Lung (tissue), 12 donors: ENCODE results near the gene YBX2. TPM values are rescaled to one million over a fixed set of nuclear protein-coding genes. Genes with fewer than 3 reads are reported as not detected.

Experiments
- ATAC-seq: fragments of 200-7000 bp; cut with Tn5 transposase; one replicate; pipeline ENCODE4 v1.9.1; 2020; ENCODE audit warnings: moderate number of reproducible peaks; ENCODE audit not compliant: insufficient read depth, low FRiP score
- DNase-seq, 3 donors: peaks; one replicate each; pipeline ENCODE4 v3.0.0-alpha.2; 2013 to 2017
- H3K27ac ChIP-seq, 2 donors: one replicate each; pipeline ENCODE4 v1.5.1; 2013; ENCODE audit warnings: mild to moderate bottlenecking in 2 of 2, moderate library complexity in 2 of 2, control low read depth in 1 of 2, inconsistent platforms in 1 of 2, low read depth in 1 of 2, low read length in 1 of 2
- H3K27me3 ChIP-seq, 3 donors: one replicate each; pipeline ENCODE4 v1.5.1; 2013; ENCODE audit warnings: low read length in 2 of 3; ENCODE audit not compliant: control insufficient read depth in 3 of 3, insufficient read depth in 3 of 3
- H3K36me3 ChIP-seq, 4 donors: one replicate each; pipeline ENCODE4 v1.5.1; 2013; ENCODE audit warnings: low read length in 4 of 4, mild to moderate bottlenecking in 1 of 4, moderate library complexity in 1 of 4; ENCODE audit not compliant: control insufficient read depth in 4 of 4, insufficient read depth in 4 of 4
- H3K4me1 ChIP-seq, 5 donors: one replicate each; pipeline ENCODE4 v1.5.1; 2013; ENCODE audit warnings: low read length in 5 of 5, mild to moderate bottlenecking in 2 of 5, moderate library complexity in 1 of 5; ENCODE audit not compliant: control insufficient read depth in 5 of 5, insufficient read depth in 5 of 5
- H3K4me3 ChIP-seq: one replicate; pipeline ENCODE4 v1.5.1; 2013; ENCODE audit warnings: mild to moderate bottlenecking, control low read depth, moderate library complexity
- H3K9ac ChIP-seq, 2 donors: one replicate each; pipeline ENCODE4 v1.5.1; 2013; ENCODE audit warnings: low read length in 2 of 2, control low read depth in 1 of 2; ENCODE audit not compliant: insufficient read depth in 1 of 2
- H3K9me3 ChIP-seq, 4 donors: one replicate each; pipeline ENCODE4 v1.5.1; 2013; ENCODE audit warnings: low read length in 3 of 4, mild to moderate bottlenecking in 1 of 4, moderate library complexity in 1 of 4; ENCODE audit not compliant: control insufficient read depth in 4 of 4, insufficient read depth in 3 of 4
- CTCF ChIP-seq: IDR thresholded peaks from 2 replicates; pipeline ENCODE4 v1.5.1; 2012; ENCODE audit warnings: mild to moderate bottlenecking; ENCODE audit errors: control extremely low read depth, extremely low read depth
- WGBS, 2 donors: extraction: QIAGEN DNeasy Blood & Tissue Kit; methylation state at CpG; one replicate each; pipeline ENCODE4 v1.1.7; 2013; 5-methylcytosine and 5-hydroxymethylcytosine counted together
- polyA plus RNA-seq, 2 donors: library from polyadenylated mRNA; stranded (reverse); fragments of 200-250 nt; gene quantifications; one replicate each; pipeline ENCODE4 v1.2.1, GENCODE V29; 2013
- total RNA-seq, 2 donors: library from RNA; depleted of rRNA in 1 of 2; stranded (reverse); fragments of >200 nt in 1 of 2; gene quantifications; one replicate each; pipeline ENCODE4 v1.2.1, GENCODE V29; 2014 to 2021
- donor health status: control.
- donor health status: control.
- donor health status: Bipolar disorder and iron deficiency.
- donor health status: healthy.
- donor health status: DM: yes; HTN: yes; CAD: no.

Gene YBX2
- total and polyA plus RNA-seq, 4 donors, result 0.03 to 0.57 (median 0.40) TPM

GRCh38 chr17:7283471-7284216, 10.8 kb downstream of the YBX2 start:
- no peak for TF ChIP-seq CTCF
- peak overlapping the region in 1 of 2 donors; percentile 85 for H3K27ac ChIP-seq
- no peak overlapping the region for H3K9ac ChIP-seq
- H3K9me3 ChIP-seq, result no peaks in the 10 kb centered on the region
- H3K36me3 ChIP-seq, result no peaks in the 10 kb centered on the region
- 80 to 88% methylated on average over 18 of the region's 18 CpGs for WGBS, 2 donors
- no peak overlapping the region for H3K4me3 ChIP-seq
- DNase-seq, result no peak
- peaks cover 0 to 21% (median 4%) of the 10 kb centered on the region in 5 donors for H3K4me1 ChIP-seq
- peaks cover 0 to 8% (median 0%) of the 10 kb centered on the region in 3 donors for H3K27me3 ChIP-seq
- ATAC-seq, result no peak

GRCh38 chr17:7282752-7283321, 11.6 kb downstream of the YBX2 start:
- Histone ChIP-seq H3K4me1 (peaks cover 0 to 21% (median 4%) of the 10 kb centered on the region in 5 donors), H3K9ac (no peak overlapping the region), H3K27me3 (peaks cover 0 to 8% (median 0%) of the 10 kb centered on the region in 3 donors), H3K36me3 (no peaks in the 10 kb centered on the region), H3K27ac (peak overlapping the region in 1 of 2 donors; percentile 85), H3K4me3 (no peak overlapping the region), H3K9me3 (no peaks in the 10 kb centered on the region)
- no peak for TF ChIP-seq CTCF
- no peak for ATAC-seq
- DNase-seq, result no peak
- WGBS, 2 donors, result 58 to 59% methylated on average over 6 of the region's 6 CpGs

- WGBS, 2 donors, result 1 to 4% methylated on average over 35 to 43 of the region's 43 CpGs
- ATAC-seq (no peak), DNase-seq (peak in 2 of 3 donors; percentile 51 to 53)
- Histone ChIP-seq H3K4me3 (peak overlapping the region; percentile 25), H3K4me1 (peaks cover 0 to 21% (median 4%) of the 10 kb centered on the region in 5 donors), H3K36me3 (no peaks in the 10 kb centered on the region), H3K27ac (peak overlapping the region in 1 of 2 donors; percentile 85), H3K9ac (no peak overlapping the region), H3K9me3 (no peaks in the 10 kb centered on the region), H3K27me3 (peaks cover 0 to 8% (median 0%) of the 10 kb centered on the region in 3 donors)
- TF ChIP-seq CTCF, result no peak
These were observed 12.3 kb downstream of the YBX2 start for GRCh38 chr17:7281953-7282751.
